Lower leg skin (tissue), 4 donors: ENCODE results near the gene GNB5. TPM values are rescaled to one million over a fixed set of nuclear protein-coding genes. Genes with fewer than 3 reads are reported as not detected.

Experiments
- DNase-seq, 2 donors: peaks; one replicate each; pipeline ENCODE4 v3.0.0-alpha.2; 2019; ENCODE audit warnings: low spot score in 2 of 2
- H3K4me3 ChIP-seq: fragments of 200-600 bp; sonication (generic); 2 replicates; pipeline ENCODE4 v1.5.1; 2017; ENCODE audit warnings: mild to moderate bottlenecking, low read depth; ENCODE audit not compliant: poor library complexity, severe bottlenecking
- CTCF ChIP-seq, 3 donors: fragments of 450-650 bp; IDR thresholded peaks; one replicate each; pipeline ENCODE4 v1.5.1; 2016; ENCODE audit warnings: antibody characterized with exemption in 3 of 3, mild to moderate bottlenecking in 3 of 3, moderate library complexity in 2 of 3
- POLR2A ChIP-seq, 2 donors: fragments of 450-650 bp; IDR thresholded peaks; one replicate each; pipeline ENCODE4 v1.6.1; 2016 to 2017; ENCODE audit warnings: antibody characterized with exemption in 2 of 2, mild to moderate bottlenecking in 1 of 2, moderate library complexity in 1 of 2
- WGBS, 2 donors: methylation state at CpG; one replicate each; pipeline ENCODE4 v1.1.5; 2018; 5-methylcytosine and 5-hydroxymethylcytosine counted together
- intact Hi-C: fragments of 100-400 bp; cut with DNase I; formaldehyde crosslinking; loops from one replicate; pipeline ENCODE4 v1.15.0; 2023; ENCODE audit warnings: low total_unique reads
- total RNA-seq, 4 donors: library from RNA; depleted of rRNA; stranded (reverse); fragments of >200 nt; gene quantifications; one replicate each; pipeline ENCODE4 v1.1.0, GENCODE V29; 2016

The GNB5 gene
- total RNA-seq, 4 donors from 2014 or later = 15.7 to 30.7 (median 21.9) TPM

GRCh38 chr15:52204657-52205056, 13.5 kb upstream of the GNB5 start:
- TF ChIP-seq CTCF (IDR thresholded peaks at IDR 0.05) = no peak
- TF ChIP-seq POLR2A (IDR thresholded peaks at IDR 0.05) = no peak
- DNase-seq = peak in 1 of 2 donors; percentile 63
- intact Hi-C loops = no loop called here
- whole genome bisulfite sequencing, 2 donors = 97 to 98% methylated on average over 19 to 20 of the region's 20 CpGs
- H3K4me3 ChIP-seq = no peak overlapping the region

- TF ChIP-seq CTCF (IDR thresholded peaks at IDR 0.05) (no peak), POLR2A (IDR thresholded peaks at IDR 0.05) (no peak)
- intact Hi-C loops = no loop called here
- WGBS, 2 donors = 70 to 83% methylated on average over 1 of the region's 1 CpG
- DNase-seq = no peak
- no peak overlapping the region for H3K4me3 ChIP-seq
Measured at GRCh38 chr15:52200831-52201365, 9.7 kb upstream of the GNB5 start.

GRCh38 chr15:52199271-52199670, 8.1 kb upstream of the GNB5 start:
- WGBS, 2 donors = 93 to 98% methylated on average over 2 of the region's 2 CpGs
- no peak overlapping the region for H3K4me3 ChIP-seq
- DNase-seq = no peak
- no peak for TF ChIP-seq CTCF (IDR thresholded peaks at IDR 0.05)
- intact Hi-C loops = no loop called here

- intact Hi-C loops = no loop called here
- DNase-seq = no peak
- H3K4me3 ChIP-seq = no peak overlapping the region
- whole genome bisulfite sequencing, 2 donors = 57 to 58% methylated on average over 3 of the region's 3 CpGs
- TF ChIP-seq POLR2A (IDR thresholded peaks at IDR 0.05) = no peak
- TF ChIP-seq CTCF (IDR thresholded peaks at IDR 0.05) = no peak
Measured at GRCh38 chr15:52196891-52197290, 5.7 kb upstream of the GNB5 start.

GRCh38 chr15:52193791-52194190, 2.6 kb upstream of the GNB5 start:
- no peak overlapping the region for H3K4me3 ChIP-seq
- intact Hi-C loops = no loop called here
- WGBS, 2 donors = 56 to 78% methylated on average over 1 of the region's 1 CpG
- DNase-seq = no peak
- TF ChIP-seq POLR2A (IDR thresholded peaks at IDR 0.05) (no peak), CTCF (IDR thresholded peaks at IDR 0.05) (no peak)

GRCh38 chr15:52193321-52193720, 2.1 kb upstream of the GNB5 start:
- 26 to 37% methylated on average over 4 of the region's 4 CpGs for WGBS, 2 donors
- TF ChIP-seq CTCF (IDR thresholded peaks at IDR 0.05) = no peak
- no peak for TF ChIP-seq POLR2A (IDR thresholded peaks at IDR 0.05)
- H3K4me3 ChIP-seq = no peak overlapping the region
- intact Hi-C loops = no loop called here
- no peak for DNase-seq
